HG02973 (cell line): ENCODE data around the gene HOXA7.

Source experiments
- ATAC-seq: cut with Tn5 transposase; IDR thresholded peaks from one replicate; pipeline ENCODE4 v1.9.1; 2021; ENCODE audit warnings: moderate library complexity; ENCODE audit not compliant: unreplicated experiment

Gene HOXA7

GRCh38 chr7:27109466-27110185 is 46.8 kb downstream of the HOXA7 start:
- ATAC-seq: no peak

GRCh38 chr7:27108390-27109127 is 47.9 kb downstream of the HOXA7 start:
- no peak for ATAC-seq

GRCh38 chr7:27107391-27108381 is 48.8 kb downstream of the HOXA7 start:
- no peak for ATAC-seq

GRCh38 chr7:27106901-27107240 is 49.6 kb downstream of the HOXA7 start:
- ATAC-seq: no peak

- ATAC-seq: no peak
Measured at GRCh38 chr7:27106181-27106900, 50.1 kb downstream of the HOXA7 start.

- no peak for ATAC-seq
Measured at GRCh38 chr7:27105301-27106031, 51.0 kb downstream of the HOXA7 start.

- no peak for ATAC-seq
Measured at GRCh38 chr7:27104341-27105058, 52.0 kb downstream of the HOXA7 start.
